Loucy (cell line): ENCODE data around the gene DTNBP1.
"Not testable (repeated sequence)": the region's sequence is repeated elsewhere in the genome, so short reads cannot be mapped to it uniquely, and the experiment has no call there.

ENCODE experiments used
- H2AFZ ChIP-seq: fragments of 200-600 bp; sonication (generic); 2 replicates; pipeline ENCODE4 v1.6.0; 2016; ENCODE audit warnings: antibody characterized with exemption, mild to moderate bottlenecking, low read length, moderate library complexity
- H3F3A ChIP-seq: fragments of 200-600 bp; 2 replicates; pipeline ENCODE4 v1.6.0; 2016; ENCODE audit warnings: antibody characterized with exemption, low read depth, mild to moderate bottlenecking
- H3K27me3 ChIP-seq: fragments of 200-600 bp; sonication (generic); 2 replicates; pipeline ENCODE4 v1.6.1; 2014; ENCODE audit warnings: low read length, mild to moderate bottlenecking; ENCODE audit not compliant: insufficient read depth, poor library complexity, severe bottlenecking
- H3K36me3 ChIP-seq: fragments of 200-600 bp; sonication (generic); 2 replicates; pipeline ENCODE4 v1.6.1; 2016; ENCODE audit warnings: low read length; ENCODE audit not compliant: insufficient read depth
- H3K4me1 ChIP-seq: fragments of 200-600 bp; sonication (generic); 2 replicates; pipeline ENCODE4 v1.5.1; 2014; ENCODE audit warnings: low read length, mild to moderate bottlenecking; ENCODE audit not compliant: insufficient read depth, poor library complexity, severe bottlenecking
- H3K4me2 ChIP-seq: fragments of 200-600 bp; sonication (generic); 2 replicates; pipeline ENCODE4 v1.6.0; 2014; ENCODE audit warnings: antibody characterized with exemption, low read length, low read depth, mild to moderate bottlenecking; ENCODE audit not compliant: poor library complexity, severe bottlenecking
- H3K4me3 ChIP-seq: fragments of 200-600 bp; sonication (generic); 2 replicates; pipeline ENCODE4 v1.5.1; 2014; ENCODE audit warnings: low read length, mild to moderate bottlenecking, mixed read lengths; ENCODE audit not compliant: poor library complexity, severe bottlenecking
- H3K79me2 ChIP-seq: fragments of 200-600 bp; sonication (generic); 2 replicates; pipeline ENCODE4 v1.6.1; 2014; ENCODE audit warnings: low read length; ENCODE audit not compliant: insufficient read depth
- H3K9ac ChIP-seq: fragments of 200-600 bp; sonication (generic); 2 replicates; pipeline ENCODE4 v1.6.0; 2014; ENCODE audit warnings: mild to moderate bottlenecking, low read depth, low read length, moderate library complexity; ENCODE audit not compliant: poor library complexity, severe bottlenecking
- H3K9me2 ChIP-seq: fragments of 200-600 bp; sonication (generic); replicated peaks from 2 replicates; pipeline ENCODE4 v1.6.1; 2016; ENCODE audit warnings: low read depth, low read length, mixed read lengths
- H3K9me3 ChIP-seq: fragments of 200-600 bp; sonication (generic); 2 replicates; pipeline ENCODE4 v1.6.1; 2014; ENCODE audit warnings: mild to moderate bottlenecking, antibody characterized with exemption, low read length, low read depth; ENCODE audit not compliant: insufficient read depth
- H4K20me1 ChIP-seq: fragments of 200-600 bp; sonication (generic); 2 replicates; pipeline ENCODE4 v1.6.0; 2014; ENCODE audit warnings: antibody characterized with exemption, low read length, mild to moderate bottlenecking; ENCODE audit not compliant: insufficient read depth, poor library complexity, severe bottlenecking
- EZH2phosphoT487 ChIP-seq: fragments of 200-600 bp; IDR thresholded peaks from 2 replicates; pipeline ENCODE4 v1.6.1; 2018; ENCODE audit warnings: antibody characterized with exemption, mild to moderate bottlenecking, moderate library complexity, borderline replicate concordance
- TF ChIP-seq, protein P1 (sequence below): fragments of 200-600 bp; sonication (generic); conservative IDR thresholded peaks from 2 replicates; pipeline ENCODE4 v1.5.1; 2014; ENCODE audit warnings: mild to moderate bottlenecking, antibody characterized with exemption, low read length

The DTNBP1 gene

DNA sequence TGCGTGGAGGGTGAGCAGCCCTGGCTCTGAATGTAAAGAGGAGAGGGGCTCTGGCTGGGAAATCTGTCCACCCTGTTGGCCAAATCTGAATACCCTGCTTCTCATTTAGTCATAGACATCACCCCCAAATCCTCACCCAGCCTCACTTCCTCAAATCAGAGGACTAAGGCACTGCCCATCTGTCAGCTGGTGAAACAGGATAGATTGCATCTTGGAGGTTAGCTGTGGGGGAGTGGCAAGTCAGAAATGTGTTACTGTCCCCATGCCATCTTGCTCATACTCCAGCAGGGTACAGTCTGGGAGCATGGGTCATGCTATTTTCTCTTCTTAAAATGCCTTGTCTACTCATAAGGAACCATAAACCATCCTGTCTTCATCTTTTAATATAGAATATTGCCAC lies 9.5 kb upstream of the DTNBP1 start:
- Histone ChIP-seq H3K9me3 (no peaks in the 10 kb centered on the region), H3K4me3 (no peak overlapping the region), H3K4me2 (no peak overlapping the region), H3K27me3 (no peaks in the 10 kb centered on the region), H3F3A (no peaks in the 10 kb centered on the region), H3K9ac (no peak overlapping the region), H3K79me2 (no peaks in the 10 kb centered on the region), H3K9me2 (no peaks in the 10 kb centered on the region), H3K4me1 (peaks cover 21% of the 10 kb centered on the region), H4K20me1 (no peaks in the 10 kb centered on the region), H3K36me3 (no peaks in the 10 kb centered on the region), H2AFZ (no peak overlapping the region)
- TF ChIP-seq, protein P1, sequence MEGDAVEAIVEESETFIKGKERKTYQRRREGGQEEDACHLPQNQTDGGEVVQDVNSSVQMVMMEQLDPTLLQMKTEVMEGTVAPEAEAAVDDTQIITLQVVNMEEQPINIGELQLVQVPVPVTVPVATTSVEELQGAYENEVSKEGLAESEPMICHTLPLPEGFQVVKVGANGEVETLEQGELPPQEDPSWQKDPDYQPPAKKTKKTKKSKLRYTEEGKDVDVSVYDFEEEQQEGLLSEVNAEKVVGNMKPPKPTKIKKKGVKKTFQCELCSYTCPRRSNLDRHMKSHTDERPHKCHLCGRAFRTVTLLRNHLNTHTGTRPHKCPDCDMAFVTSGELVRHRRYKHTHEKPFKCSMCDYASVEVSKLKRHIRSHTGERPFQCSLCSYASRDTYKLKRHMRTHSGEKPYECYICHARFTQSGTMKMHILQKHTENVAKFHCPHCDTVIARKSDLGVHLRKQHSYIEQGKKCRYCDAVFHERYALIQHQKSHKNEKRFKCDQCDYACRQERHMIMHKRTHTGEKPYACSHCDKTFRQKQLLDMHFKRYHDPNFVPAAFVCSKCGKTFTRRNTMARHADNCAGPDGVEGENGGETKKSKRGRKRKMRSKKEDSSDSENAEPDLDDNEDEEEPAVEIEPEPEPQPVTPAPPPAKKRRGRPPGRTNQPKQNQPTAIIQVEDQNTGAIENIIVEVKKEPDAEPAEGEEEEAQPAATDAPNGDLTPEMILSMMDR = no peak
- no peak for TF ChIP-seq EZH2phosphoT487

DNA sequence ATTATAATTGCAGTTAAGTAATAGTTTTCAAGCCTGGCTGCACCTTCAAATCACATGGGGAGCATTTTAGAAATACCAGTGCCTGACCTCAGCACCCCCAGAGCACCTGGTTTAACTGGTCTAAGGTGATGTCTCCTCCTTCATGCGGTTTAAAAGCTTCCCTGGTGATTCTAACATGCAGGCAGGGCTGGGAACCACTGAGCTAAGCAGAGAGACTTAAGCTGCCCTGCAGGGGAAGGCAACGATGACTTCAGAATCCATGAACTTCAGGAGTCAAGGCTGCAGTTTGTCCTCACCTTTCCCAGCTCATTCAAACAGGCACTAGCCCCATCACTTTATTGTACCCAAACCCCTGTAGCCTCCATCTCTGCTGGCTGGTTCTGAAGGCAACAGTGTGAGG lies 6.1 kb upstream of the DTNBP1 start:
- Histone ChIP-seq H3K9me3 (no peaks in the 10 kb centered on the region), H3K27me3 (no peaks in the 10 kb centered on the region), H3K9me2 (no peaks in the 10 kb centered on the region), H3K9ac (no peak overlapping the region), H3K4me3 (no peak overlapping the region), H2AFZ (no peak overlapping the region), H3K36me3 (no peaks in the 10 kb centered on the region), H3F3A (no peaks in the 10 kb centered on the region), H3K4me2 (no peak overlapping the region), H3K4me1 (no peaks in the 10 kb centered on the region), H3K79me2 (no peaks in the 10 kb centered on the region), H4K20me1 (no peaks in the 10 kb centered on the region)
- no peak for TF ChIP-seq EZH2phosphoT487
- TF ChIP-seq, protein P1 = no peak

DNA sequence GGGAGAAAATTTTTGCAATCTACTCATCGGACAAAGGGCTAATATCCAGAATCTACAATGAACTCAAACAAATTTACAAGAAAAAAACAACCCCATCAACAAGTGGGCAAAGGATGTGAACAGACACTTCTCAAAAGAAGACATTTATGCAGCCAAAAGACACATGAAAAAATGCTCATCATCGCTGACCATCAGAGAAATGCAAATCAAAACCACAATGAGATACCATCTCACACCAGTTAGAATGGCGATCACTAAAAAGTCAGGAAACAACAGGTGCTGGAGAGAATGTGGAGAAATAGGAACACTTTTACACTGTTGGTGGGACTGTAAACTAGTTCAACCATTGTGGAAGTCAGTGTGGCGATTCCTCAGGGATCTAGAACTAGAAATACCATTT lies 4.1 kb upstream of the DTNBP1 start:
- H3K79me2 ChIP-seq, H3K4me3 ChIP-seq, H3K9me2 ChIP-seq, H4K20me1 ChIP-seq, H3K9ac ChIP-seq, H3K9me3 ChIP-seq, H3K4me2 ChIP-seq, H3F3A ChIP-seq, H3K4me1 ChIP-seq, H3K36me3 ChIP-seq, H2AFZ ChIP-seq, H3K27me3 ChIP-seq: not testable (repeated sequence)

DNA sequence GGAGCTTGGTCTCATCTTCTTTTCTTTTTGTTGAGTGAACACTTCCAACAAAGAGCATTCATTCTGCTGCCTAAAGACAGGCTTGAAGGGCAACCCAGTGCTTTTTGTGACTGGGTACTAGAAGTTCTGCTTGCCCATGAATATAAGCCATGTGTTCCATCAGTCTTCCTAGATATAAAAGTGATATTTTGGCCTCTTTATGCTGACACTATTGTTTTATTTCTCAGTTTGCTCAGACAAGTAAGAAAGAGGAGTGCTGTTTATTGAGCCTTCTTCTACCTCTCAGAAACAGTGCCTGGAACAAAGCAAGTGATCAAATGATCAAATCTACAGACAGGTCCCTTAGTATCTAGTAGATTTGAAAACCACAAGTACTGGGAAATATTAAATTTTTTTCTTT lies 2.4 kb upstream of the DTNBP1 start:
- Histone ChIP-seq H3K79me2 (peaks cover 20% of the 10 kb centered on the region), H4K20me1 (peaks cover 15% of the 10 kb centered on the region), H3K27me3 (no peaks in the 10 kb centered on the region), H3K9me3 (no peaks in the 10 kb centered on the region), H3K36me3 (no peaks in the 10 kb centered on the region), H3K9me2 (no peaks in the 10 kb centered on the region), H3K4me1 (peaks cover 21% of the 10 kb centered on the region), H3K4me3 (no peak overlapping the region), H3F3A (no peaks in the 10 kb centered on the region), H3K4me2 (no peak overlapping the region), H2AFZ (no peak overlapping the region), H3K9ac (no peak overlapping the region)
- no peak for TF ChIP-seq EZH2phosphoT487
- TF ChIP-seq, protein P1 = no peak
